Activated CD4-positive, alpha-beta T cell treated with anti-CD3 and anti-CD28 coated beads for 48 hours (primary cell): ENCODE measurements around the gene IFTAP.
"Not testable (repeated sequence)": the region's sequence is repeated elsewhere in the genome, so short reads cannot be mapped to it uniquely, and the experiment has no call there.

Source experiments
- DNase-seq: peaks from one replicate; pipeline ENCODE4 v3.0.0-alpha.2; 2020

The IFTAP gene

DNA sequence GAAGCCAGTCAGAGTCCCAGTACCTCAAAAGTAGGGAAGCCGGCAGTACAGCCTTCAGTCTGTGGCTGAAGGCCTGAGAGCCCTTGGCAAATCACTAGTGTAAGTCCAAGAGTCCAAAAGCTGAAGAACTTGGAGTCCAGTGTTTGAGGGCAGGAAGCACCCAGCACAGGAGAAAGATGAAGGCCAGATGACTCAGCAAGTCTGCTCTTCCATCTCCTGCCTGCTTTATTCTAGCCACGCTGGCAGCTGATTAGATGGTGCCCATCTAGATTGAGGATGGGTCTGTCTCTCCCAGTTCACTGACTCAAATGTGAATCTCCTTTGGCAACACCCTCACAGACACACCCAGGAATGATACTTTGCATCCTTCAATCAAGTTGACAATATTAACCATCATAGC, 67.1 kb downstream of the IFTAP start:
- DNase-seq: not testable (repeated sequence)

DNA sequence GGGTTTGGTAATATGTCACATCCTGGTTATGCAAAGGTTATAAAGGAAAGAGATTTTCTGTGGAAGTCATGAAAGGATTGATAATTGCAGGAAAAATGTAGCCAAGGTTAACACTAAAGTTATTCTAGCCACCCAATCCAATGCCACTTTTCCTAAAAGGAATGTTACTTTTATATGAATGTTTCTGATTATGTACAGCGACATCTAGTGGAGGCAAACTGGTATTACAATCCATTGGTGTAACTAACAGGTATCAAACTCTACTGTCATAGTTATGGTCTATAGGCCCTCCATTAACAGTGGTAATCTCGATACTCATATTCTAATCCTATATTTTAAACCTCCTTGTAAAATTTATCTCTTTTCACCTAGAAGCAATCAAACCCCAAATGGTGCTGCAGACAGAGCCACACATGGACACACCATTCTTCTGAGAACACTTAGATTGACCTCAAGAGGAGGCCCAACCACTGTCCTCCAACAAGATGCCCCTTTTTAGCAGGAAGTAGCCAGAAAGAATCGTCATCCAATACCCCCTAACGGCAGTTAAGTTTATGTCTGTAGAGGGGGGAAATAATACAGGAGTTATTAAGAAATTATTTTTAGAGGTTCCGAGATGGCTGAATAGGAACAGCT, 78.6 kb downstream of the IFTAP start:
- no peak for DNase-seq

DNA sequence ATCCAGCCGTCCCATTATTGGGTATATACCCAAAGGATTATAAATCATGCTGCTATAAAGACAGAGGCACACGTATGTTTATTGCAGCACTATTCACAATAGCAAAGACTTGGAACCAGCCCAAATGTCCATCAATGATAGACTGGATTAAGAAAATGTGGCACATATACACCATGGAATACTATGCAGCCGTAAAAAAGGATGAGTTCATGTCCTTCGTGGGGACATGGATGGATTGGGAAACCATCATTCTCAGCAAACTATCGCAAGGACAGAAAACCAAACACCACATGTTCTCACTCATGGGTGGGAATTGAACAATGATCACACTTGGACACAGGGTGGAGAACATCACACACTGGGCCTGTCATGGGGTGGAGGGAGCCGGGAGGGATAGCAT, 85.2 kb downstream of the IFTAP start:
- DNase-seq: not testable (repeated sequence)

DNA sequence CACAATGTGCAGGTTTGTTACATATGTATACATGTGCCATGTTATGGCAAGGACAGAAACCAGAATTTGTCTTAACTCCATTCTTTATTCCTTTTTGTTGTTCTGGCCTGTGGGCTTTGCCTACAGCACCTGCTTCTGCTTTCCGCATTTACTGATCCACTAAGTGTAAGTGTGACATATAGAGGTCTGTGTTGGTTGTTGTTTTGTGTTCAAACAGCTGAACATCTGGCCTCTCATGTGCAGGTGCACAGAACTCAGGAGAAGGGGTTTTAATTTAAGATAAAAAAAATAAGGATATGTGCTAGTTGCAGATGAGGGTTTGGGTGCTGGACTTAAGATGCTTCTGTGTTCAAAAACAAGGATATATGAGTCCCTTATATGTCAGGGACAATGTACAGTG, 89.5 kb downstream of the IFTAP start:
- DNase-seq: no peak

DNA sequence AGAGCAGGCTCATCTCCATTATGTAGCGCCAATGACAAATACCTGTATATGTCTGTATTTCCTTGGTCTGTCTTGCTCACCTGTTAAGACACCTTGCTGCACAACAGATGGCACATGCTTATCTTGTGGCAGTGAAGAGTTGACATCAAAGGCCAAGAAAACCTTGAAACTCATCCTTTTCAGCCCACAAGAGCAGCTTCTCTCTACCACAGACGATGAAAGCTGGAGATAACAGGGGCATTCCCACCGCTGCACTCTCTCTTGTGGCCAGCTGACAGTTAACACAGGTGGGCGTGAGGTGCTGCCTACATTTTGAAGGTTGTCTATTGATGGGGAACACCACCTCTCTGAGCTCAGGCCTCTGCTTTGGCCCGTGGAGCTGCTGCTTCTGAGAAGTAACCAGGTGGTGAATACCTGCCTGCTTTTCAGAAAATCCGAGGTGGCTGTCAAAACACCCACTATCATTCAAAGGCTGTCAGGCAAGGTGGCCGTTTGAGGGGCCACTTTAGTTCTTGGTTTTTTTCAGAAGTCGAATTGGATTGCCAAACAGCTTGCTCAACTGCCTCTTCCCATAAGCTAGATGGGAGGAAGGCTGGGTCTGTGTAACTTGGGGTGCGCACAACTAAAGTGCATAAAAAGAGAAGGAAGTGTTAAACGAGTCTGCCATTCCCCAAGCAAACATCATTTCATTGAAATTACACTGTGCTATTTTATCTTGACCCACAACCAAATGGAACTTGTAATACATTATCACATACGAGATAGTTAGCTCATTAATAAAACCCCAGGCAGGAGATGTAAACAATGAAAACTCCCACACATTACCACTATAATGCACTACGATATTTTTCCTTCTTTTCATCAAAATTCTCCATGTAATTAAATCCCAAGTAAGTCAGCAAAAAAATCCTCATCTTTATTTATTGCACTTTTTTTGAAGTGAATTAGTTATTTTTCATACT, 90.8 kb downstream of the IFTAP start:
- DNase-seq: peak; percentile 47

DNA sequence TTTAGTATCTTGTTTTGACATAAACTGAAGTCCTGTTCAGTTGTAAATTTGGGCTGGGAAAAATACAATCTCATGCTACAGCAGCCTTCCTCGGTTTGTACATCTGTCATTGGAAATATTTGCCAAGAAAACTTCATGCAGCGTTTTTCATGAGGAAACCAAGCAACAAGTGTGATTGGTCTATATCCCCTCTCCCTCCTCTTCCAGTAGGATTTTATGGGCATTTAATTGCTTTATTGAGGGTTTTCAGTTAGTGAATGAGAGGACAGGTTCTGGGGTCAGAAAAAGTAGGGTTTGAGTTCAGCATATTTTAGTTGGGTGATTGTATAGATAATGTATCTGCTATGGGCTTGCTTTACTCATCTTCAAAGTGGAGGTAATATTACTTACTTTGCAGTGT, 93.8 kb downstream of the IFTAP start:
- DNase-seq: no peak

DNA sequence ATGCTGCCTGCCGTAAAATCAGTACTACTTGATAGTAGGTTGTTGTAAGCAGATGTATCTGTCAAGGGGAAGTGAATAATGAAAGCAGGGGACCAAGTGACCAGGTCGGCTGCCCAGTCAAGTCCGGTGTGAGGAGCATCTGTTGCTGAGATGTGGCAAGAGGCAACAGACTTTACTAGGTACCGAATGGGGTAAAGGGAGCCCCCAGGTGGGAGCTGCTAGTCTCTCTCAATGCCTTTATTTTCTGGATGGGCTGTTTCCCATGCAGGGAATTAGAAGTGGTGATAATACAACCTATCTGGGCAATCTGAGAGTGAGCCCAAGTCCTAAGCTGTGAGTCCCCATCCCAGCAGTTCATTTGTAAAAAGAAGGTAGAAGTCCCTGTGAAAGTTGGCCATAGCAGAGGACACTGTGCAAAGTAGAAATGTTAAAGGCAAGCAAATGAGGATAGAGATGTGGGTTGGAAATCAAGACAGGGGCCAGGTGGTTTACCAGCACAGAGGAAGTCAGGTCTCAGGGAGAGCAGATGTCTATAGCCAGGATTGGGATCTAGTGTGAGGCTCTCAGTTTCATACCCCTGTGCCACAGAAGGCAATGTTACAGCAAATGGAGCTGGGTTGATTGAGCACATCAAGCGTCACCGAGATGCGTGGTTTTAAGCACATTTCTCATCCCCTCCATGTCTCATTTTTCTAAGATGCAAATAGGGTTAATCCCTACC, 94.4 kb downstream of the IFTAP start:
- DNase-seq: no peak

DNA sequence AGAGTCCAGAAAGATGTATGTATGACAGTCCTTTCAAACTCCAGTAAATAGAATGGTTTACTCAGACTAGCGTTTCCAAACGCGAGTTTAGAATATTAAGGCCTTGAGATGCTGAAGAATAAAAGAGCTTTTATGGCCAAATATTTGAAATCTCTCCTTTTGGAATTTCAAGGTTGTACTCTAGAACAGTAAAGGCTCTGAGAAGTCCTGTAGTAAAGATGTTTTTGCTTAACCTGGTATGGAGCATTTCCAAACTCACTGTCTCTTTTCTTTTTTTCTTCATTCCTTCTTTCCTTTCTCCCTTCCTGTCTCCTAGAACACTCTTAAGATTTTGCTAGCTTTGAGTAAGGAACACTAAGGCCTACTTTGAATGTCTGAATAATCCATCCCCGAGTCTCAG, 95.1 kb downstream of the IFTAP start:
- no peak for DNase-seq

DNA sequence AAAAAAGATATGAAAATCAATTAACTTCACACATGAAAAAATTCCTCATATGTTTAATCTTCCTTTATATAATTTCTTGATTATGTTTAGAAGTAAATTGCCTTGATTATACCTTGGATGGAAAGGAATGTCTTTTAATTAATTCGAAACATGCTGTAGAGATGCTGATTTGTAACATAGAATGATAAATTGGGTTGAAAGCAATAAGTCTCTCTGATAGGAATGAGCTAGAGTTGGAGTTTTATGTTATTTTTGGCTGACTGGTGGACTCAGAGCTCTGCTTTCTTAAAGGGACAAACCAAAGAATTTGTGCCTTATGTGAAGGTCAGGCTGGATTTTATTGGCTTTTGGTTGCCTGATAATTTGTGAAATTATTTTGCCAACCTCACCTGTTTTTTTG, 98.4 kb downstream of the IFTAP start:
- DNase-seq: no peak

DNA sequence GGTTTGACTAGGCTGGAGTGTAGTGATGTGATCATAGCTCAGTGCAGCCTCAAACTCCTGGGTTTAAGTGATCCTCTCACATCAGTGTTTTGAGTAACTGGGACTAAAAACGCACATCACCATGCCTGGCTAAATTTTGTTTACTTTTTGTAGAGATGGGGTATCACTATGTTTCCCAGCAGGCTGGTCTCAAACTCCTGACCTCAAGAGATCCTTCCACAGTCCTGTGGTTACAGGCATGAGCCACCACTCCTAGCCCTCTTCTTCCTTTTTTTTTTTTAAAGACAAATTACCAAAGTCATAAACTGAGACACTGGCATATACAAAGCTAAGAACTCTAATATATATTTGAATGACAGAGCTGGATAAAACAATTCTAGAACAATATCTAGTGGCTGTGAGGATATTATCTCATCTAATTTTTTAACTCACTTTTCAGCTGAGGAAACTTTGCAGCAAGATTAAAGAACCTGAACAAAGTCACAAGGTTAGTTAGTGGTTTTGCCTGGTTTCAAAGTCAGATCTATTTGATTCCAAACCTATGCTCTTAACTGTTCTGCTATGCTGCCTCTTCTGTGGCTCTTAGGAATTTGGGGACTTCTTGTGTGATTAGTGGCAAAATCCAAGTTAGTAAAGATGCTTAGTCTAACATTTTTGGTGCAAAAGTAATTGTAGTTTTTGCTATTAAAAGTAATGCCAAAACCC, 99.0 kb downstream of the IFTAP start:
- no peak for DNase-seq

DNA sequence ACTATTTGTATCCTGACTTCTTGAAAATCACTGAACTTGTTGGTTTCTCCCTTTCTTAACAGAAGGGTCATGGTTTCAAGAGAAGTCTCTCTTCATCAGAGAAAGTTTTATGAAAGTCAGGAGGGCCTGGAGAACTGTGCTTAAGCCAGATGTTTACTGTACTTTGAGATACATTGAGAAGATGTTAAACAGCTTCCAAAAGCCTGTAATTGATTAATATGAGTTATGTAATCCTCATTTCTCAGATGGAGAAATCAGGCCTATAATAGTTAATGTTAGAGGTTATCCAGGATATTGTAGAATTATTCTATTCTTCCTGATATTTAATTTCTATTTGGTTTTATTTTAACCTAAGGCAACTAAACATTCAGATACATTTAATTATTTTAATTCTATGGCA, 100.8 kb downstream of the IFTAP start:
- DNase-seq: no peak

DNA sequence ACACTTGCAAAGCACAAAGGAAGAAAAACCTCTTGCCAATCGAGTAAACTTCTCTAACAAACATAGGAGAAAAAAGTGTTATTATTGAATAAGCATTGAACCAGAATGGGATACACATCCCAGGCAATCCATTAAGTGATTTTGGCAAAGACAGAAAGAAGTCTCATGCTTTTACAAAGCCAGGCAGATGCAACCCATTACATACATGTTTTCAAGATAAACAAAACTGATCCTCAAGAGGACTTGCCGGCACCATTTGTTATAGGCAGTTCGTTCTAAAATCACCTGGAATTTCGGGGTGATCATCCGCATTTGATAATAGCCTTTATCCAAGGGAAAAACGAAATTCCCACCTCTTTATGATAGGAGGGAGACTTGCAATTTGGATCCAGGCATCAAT, 101.3 kb downstream of the IFTAP start:
- no peak for DNase-seq

DNA sequence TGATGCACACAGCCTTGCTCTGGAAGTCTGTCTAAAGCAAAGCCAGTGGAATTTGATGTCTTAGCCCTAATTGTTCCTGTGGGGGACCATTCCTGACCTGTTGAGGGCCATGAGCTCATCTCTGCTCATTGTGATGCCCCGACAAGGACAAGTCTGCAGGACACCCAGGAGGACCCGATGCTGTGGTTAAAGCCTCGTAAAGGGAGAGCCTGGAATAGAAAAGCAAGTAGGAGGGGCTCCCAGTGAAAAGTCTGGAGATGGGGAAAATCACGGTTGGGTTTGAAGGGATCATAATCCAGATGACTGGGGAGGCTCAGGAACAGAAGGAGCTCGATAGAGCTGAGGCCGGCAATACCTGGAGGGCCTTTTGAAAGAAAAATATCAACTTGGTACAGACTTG, 102.2 kb downstream of the IFTAP start:
- no peak for DNase-seq

DNA sequence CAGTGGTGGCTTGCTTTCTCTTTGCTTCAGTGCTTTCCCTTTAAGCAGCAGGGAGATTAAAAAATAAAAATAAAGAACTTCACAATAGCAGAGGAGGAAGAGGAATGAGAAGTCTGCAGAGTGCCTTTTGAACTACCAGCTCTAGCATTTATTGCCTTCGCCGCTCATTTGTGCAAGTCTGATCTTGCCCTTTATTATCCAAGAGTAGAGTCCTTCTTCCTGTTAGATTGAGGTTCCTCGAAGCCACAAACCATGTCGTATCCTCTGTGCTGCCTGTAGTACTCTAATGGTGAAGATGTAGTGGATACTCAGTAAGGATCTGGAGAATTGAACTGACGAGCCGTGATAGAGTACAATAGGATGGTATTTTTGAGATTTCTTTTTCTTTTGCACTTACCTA, 105.0 kb downstream of the IFTAP start:
- DNase-seq: no peak

DNA sequence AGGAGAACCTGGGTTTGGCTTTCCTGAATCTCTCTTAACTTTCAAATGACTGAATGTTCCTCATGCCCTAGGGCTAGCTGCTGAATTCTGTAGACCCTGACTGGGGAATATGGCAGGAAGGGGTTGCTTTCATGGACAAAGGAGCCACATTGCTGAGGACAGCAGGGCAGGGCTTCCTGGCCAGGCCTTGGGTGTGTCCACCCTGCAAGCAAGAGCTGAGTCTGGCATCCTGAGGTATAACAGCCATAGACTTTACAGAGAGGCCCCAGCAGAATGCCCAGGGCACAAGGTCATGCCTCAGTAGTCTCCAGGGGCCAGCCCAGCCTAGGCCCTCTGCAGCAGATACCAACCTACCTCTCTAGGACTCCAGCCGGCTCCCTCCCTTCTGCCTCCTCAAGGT, 105.9 kb downstream of the IFTAP start:
- DNase-seq: no peak

DNA sequence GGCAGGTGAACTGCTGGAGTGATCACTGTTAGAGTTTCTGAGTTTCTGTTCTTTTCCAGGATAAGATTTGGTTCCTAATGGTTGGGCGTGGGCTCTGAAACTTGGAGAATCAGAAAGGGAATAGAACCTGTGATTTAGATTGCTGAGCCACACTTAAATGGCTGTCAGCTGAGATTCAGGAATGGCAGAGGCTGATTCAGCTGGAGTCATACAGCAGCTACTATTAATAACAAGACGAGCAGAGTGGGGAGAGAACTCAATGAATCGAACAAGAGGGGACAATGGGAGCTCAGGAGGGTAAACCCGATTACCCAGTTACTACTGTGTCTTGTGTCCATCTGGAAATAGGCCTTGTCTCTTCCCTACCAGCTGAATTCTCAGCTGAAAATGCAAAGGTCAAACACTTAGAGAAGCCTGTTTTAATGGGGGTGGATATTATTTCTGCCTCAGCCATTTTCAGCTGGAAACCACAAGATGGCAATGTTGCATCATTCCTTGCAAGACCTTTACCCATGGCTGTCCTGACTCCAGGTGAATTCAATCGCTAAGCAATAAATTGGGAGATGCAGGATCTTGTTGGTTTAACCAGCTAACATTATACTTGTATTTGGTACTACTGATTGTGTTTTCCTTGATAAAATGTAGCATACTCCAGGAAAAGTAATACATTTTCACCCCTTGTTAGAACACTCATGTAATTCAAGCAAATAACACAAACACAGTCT, 108.2 kb downstream of the IFTAP start:
- no peak for DNase-seq

DNA sequence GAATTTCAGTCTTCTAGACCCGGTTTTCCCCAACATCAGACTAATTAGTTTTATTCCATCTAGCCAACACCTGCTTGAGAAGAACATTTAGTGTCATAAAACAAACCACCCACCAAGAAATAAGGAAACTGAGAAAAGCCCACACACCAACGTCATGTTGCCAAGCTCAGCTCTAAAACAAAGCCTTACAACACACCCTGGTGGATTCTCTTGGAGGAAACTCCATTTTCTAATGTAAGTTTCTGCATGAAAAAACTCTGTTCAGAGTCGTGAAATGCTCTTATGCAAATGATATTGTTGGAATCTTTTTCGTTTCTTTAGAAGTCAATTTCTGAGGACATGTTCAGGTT, 108.7 kb downstream of the IFTAP start:
- DNase-seq: no peak
